GM12878 (cell line): ENCODE data around the gene TCF25. TPM values are rescaled to one million over a fixed set of nuclear protein-coding genes. Genes with fewer than 3 reads are reported as not detected.

Experiments used
- ATAC-seq: fragments of 200-7000 bp; cut with Tn5 transposase; 3 replicates; pipeline ENCODE4 v1.9.1; 2020; ENCODE audit warnings: mild to moderate bottlenecking, moderate library complexity
- BruUV-seq: library from RNA; stranded (reverse); fragments of 400-500 nt; replicated peaks from 2 replicates; lab custom pipeline; 2021; lab: Mats Ljungman, UMichigan
- CTCF ChIA-PET: fragments of 300-600 bp; sonication (Branson Sonifier 250); formaldehyde crosslinking; extraction: SDS; loops from one replicate; lab custom pipeline; 2021; ENCODE audit warnings: inconsistent platforms; lab: Yijun Ruan, JAX
- POLR2A ChIA-PET: fragments of 350-600 bp; formaldehyde crosslinking; extraction: SDS; loops from one replicate; lab custom pipeline; 2021; ENCODE audit warnings: inconsistent platforms; lab: Charles Lee
- RAD21 ChIA-PET: fragments of 300-600 bp; sonication (Branson Sonifier 250); formaldehyde crosslinking; loops from one replicate; lab custom pipeline; 2023; ENCODE audit warnings: antibody characterized with exemption; ENCODE audit not compliant: unreplicated experiment; lab: Charles Lee
- SMC1A ChIA-PET: fragments of 300-600 bp; sonication (Branson Sonifier 250); formaldehyde crosslinking; loops from one replicate; lab custom pipeline; 2023; ENCODE audit not compliant: unreplicated experiment, uncharacterized antibody; lab: Charles Lee
- DNase-seq: peaks from one replicate; pipeline ENCODE4 v3.0.0-alpha.2; 2011; ENCODE audit warnings: low read depth, low spot score
- FAIRE-seq: peaks from 3 replicates; lab custom pipeline; 2011; peaks lifted over from hg19 to GRCh38; lab: Jason Lieb, UNC
- H2AFZ ChIP-seq: 2 replicates; pipeline ENCODE4 v1.6.0; 2011; ENCODE audit warnings: low read depth, low read length, control low read depth; ENCODE audit not compliant: control insufficient read depth
- H3K27ac ChIP-seq: 2 replicates; pipeline ENCODE4 v1.5.1; 2011; ENCODE audit warnings: control low read depth; ENCODE audit not compliant: control insufficient read depth, insufficient read depth
- H3K27me3 ChIP-seq, 2 experiments: replicated peaks in 1 of 2; 2 replicates each; pipeline versions ENCODE4 v1.6.0 to v1.6.1; 2011; ENCODE audit warnings: low read length in 1 of 2; ENCODE audit not compliant: control insufficient read depth in 2 of 2, insufficient read depth in 2 of 2
- H3K36me3 ChIP-seq, 2 experiments: 2 replicates each; pipeline ENCODE4 v1.5.1; 2011; ENCODE audit warnings: low read length in 1 of 2; ENCODE audit not compliant: control insufficient read depth in 2 of 2, insufficient read depth in 2 of 2
- H3K4me1 ChIP-seq: 2 replicates; pipeline ENCODE4 v1.6.1; 2011; ENCODE audit warnings: mild to moderate bottlenecking, low read length, moderate library complexity, mixed read lengths; ENCODE audit not compliant: control insufficient read depth, insufficient read depth
- H3K4me2 ChIP-seq: 2 replicates; pipeline ENCODE4 v1.6.0; 2011; ENCODE audit warnings: control low read depth; ENCODE audit not compliant: control insufficient read depth, insufficient read depth
- H3K4me3 ChIP-seq: fragments of 200-600 bp; sonication (generic); 2 replicates; pipeline ENCODE4 v1.5.1; 2016
- H3K79me2 ChIP-seq: 2 replicates; pipeline ENCODE4 v1.6.0; 2011; ENCODE audit warnings: low read length; ENCODE audit not compliant: control insufficient read depth, insufficient read depth
- H3K9ac ChIP-seq: 2 replicates; pipeline ENCODE4 v1.8.0; 2011; ENCODE audit warnings: low read length, control low read depth, mixed read lengths; ENCODE audit not compliant: control insufficient read depth, insufficient read depth
- H3K9me3 ChIP-seq: replicated peaks from 3 replicates; pipeline ENCODE4 v1.5.1; 2011; ENCODE audit warnings: mild to moderate bottlenecking, low read length; ENCODE audit not compliant: control insufficient read depth, insufficient read depth
- H4K20me1 ChIP-seq: 2 replicates; pipeline ENCODE4 v1.6.0; 2011; ENCODE audit not compliant: control insufficient read depth, insufficient read depth
- CEBPZ ChIP-seq: fragments of 150-350 bp; IDR thresholded peaks from 2 replicates; pipeline ENCODE4 v1.6.1; 2016; ENCODE audit warnings: low read depth, low read length
- ETV6 ChIP-seq, 2 experiments: fragments of 450-650 bp in 1 of 2; IDR thresholded peaks in 1 of 2; conservative IDR thresholded peaks in 1 of 2; 2 replicates each; pipeline ENCODE4 v1.6.1; 2014; ENCODE audit warnings: antibody characterized with exemption in 1 of 2, borderline replicate concordance in 1 of 2, low read depth in 1 of 2, mild to moderate bottlenecking in 1 of 2, moderate library complexity in 1 of 2
- POLR2A ChIP-seq: IDR thresholded peaks from 2 replicates; pipeline ENCODE4 v1.6.1; 2011; ENCODE audit warnings: low read depth, mild to moderate bottlenecking, low read length
- SMAD1 ChIP-seq: fragments of 450-650 bp; IDR thresholded peaks from 2 replicates; pipeline ENCODE4 v1.6.1; 2018; ENCODE audit warnings: mild to moderate bottlenecking, low read depth; ENCODE audit not compliant: partially characterized antibody
- whole genome bisulfite sequencing: methylation state at CpG from one replicate; pipeline ENCODE4 v1.1.6; 2016; ENCODE audit warnings: low lambda C conversion rate; ENCODE audit not compliant: insufficient replicate concordance, insufficient coverage; ENCODE audit errors: missing lambda C conversion rate; 5-methylcytosine and 5-hydroxymethylcytosine counted together
- in situ Hi-C: fragments of 300-500 bp; cut with MboI; formaldehyde crosslinking; loops from 9 replicates; pipeline ENCODE4 v1.14.3; 2018; ENCODE audit warnings: mixed read lengths
- intact Hi-C: fragments of 100-400 bp; cut with micrococcal nuclease; formaldehyde crosslinking; loops from one replicate; pipeline ENCODE4 v1.14.2; 2022; ENCODE audit not compliant: unreplicated experiment
- polyA plus RNA-seq, 11 experiments: library from polyadenylated mRNA; depleted of rRNA in 4 of 11; unstranded in 6 of 11; stranded (reverse) in 5 of 11; fragments of >200 nt; fragmentation: Nextera tagmentation in 4 of 11; fragmentation: Illumina TruSeq in 1 of 11; extraction: Ambion mirVana in 4 of 11; extraction: Trizol in 1 of 11; gene quantifications; 1 replicate in 1 of 11; 2 replicates in 10 of 11; pipeline versions ENCODE4 v1.2.1 to v1.2.3, GENCODE V29; 2011 to 2016; ENCODE audit warnings: inconsistent platforms in 2 of 11, missing spikeins in 2 of 11, low read depth in 1 of 11
- total RNA-seq, 4 experiments: library from RNA; depleted of rRNA in 3 of 4; stranded (reverse); fragments of >200 nt in 3 of 4; fragmentation: Illumina TruSeq in 1 of 4; extraction: Trizol in 1 of 4; gene quantifications; 2 replicates each; pipeline versions ENCODE4 v1.2.1 to v1.2.3, GENCODE V29; 2013 to 2021

The TCF25 gene
- total and polyA plus RNA-seq, 10 of the 15 experiments (the other 5 are each of a cell fraction or from before 2014, with no cell fraction given), result 8.4 to 130 (median 89.4) TPM

- in situ Hi-C loops, result no loop called here
- SMC1A ChIA-PET, result no interaction called here
- TF ChIP-seq SMAD1 (no peak), CEBPZ (no peak), POLR2A (peak; percentile 64), ETV6 (conservative IDR thresholded peaks at IDR 0.05 in 1 of 2, IDR thresholded peaks at IDR 0.05 in 1 of 2; ENCODE audit: borderline replicate concordance in 1 of 2, low read depth in 1 of 2) (no peak)
- intact Hi-C loops, result no loop called here
- H3K4me1 ChIP-seq, result no peaks in the 10 kb centered on the region
- CTCF ChIA-PET, result interaction anchor here (0.9 kb wide), 1 partner anchor 19 kb away, joined by 3 read pairs; no protein-coding TSS in a partner anchor
- H2AFZ ChIP-seq, result no peak overlapping the region
- no peak overlapping the region for H3K4me2 ChIP-seq
- no peaks in the 10 kb centered on the region for H3K79me2 ChIP-seq
- FAIRE-seq (no peak), DNase-seq (no peak), ATAC-seq (no peak)
- BruUV-seq, result no TSS peak
- no peak overlapping the region for H3K27ac ChIP-seq
- H3K4me3 ChIP-seq, result no peak overlapping the region
- H3K36me3 ChIP-seq, result peaks cover 21 to 49% of the 10 kb centered on the region in 2 experiments
- H3K27me3 ChIP-seq, result no peaks in the 10 kb centered on the region
- RAD21 ChIA-PET, result no interaction called here
- POLR2A ChIA-PET, result no interaction called here
- WGBS, result 93% methylated on average over 16 of the region's 16 CpGs
- H3K9ac ChIP-seq, result no peak overlapping the region
- H3K9me3 ChIP-seq, result no peaks in the 10 kb centered on the region
- no peaks in the 10 kb centered on the region for H4K20me1 ChIP-seq
Measured at GRCh38 chr16:89890886-89891657, 17.7 kb downstream of the TCF25 start.
